Measurements from ENCODE around the gene STX11. TPM values are rescaled to one million over a fixed set of nuclear protein-coding genes. Genes with fewer than 3 reads are reported as not detected.
A peak's percentile ranks its signal among the peaks of the same experiment; 100 is the strongest.

STX11 gene
- total and polyA plus RNA-seq, 12 donors, result 4.8 to 15.9 (median 8.8) TPM

DNA sequence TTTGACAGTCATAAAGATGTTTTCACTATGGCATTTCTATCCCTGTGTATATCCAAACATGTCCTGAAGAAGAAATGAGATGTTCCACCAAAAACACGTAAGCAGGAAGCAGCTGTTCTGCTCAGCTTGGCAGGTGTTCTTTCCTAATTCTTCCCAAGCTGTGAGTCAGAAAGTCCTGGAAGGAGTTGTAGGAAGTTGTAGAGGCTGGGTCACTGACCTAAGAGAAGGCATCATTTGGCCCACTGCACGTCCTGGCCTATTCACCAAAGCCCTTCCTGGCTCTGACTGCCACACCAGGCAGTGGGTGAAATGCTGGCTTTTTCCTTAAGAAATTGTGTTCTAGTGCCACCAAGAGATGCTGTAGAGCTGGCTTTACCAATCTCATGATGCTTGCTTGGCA is 40.3 kb downstream of the STX11 start:
- Histone ChIP-seq H3K4me3 (no peak overlapping the region), H3K27me3 (no peaks in the 10 kb centered on the region), H3K36me3 (peaks cover 0 to 27% (median 13%) of the 10 kb centered on the region in 9 donors), H3K9me3 (peaks cover 0 to 5% (median 0%) of the 10 kb centered on the region in 11 donors), H3K4me1 (peaks cover 0 to 11% (median 6%) of the 10 kb centered on the region in 9 donors), H3K27ac (peak overlapping the region in 1 of 10 donors; percentile 24)
- intact Hi-C loops (cut with DNase I), result no loop called here
- 39 to 61% methylated on average over 2 of the region's 2 CpGs for WGBS, 2 donors
- TF ChIP-seq CTCF (IDR thresholded peaks at IDR 0.05), result peak in 2 of 9 donors; percentile 5 to 14
- DNase-seq, result peak in 1 of 2 donors; percentile 29
- ATAC-seq, result peak; percentile 69 to 95 (median 86)

DNA sequence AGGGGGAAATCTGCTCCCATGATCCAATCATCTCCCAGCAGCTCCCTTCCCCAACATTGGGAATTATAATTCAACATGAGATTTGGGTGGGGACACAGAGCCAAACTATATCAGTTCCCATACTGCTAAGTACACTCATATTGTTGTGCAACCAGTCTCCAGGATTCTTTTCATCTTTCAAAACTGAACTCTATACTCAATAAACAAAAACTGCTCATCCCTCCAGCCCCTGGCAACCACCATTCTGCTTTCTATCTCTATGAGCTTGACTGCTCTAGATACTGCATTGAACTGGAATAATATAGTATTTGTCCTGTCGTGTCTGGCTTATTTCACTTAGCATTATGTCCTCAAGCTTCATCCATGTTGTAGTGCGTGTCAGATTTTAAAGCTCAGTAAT is 42.9 kb downstream of the STX11 start:
- peaks cover 0 to 11% (median 6%) of the 10 kb centered on the region in 9 donors for H3K4me1 ChIP-seq
- TF ChIP-seq CTCF (IDR thresholded peaks at IDR 0.05), result no peak
- DNase-seq, result no peak
- intact Hi-C loops (cut with DNase I), result no loop called here
- ATAC-seq, result no peak
- WGBS, 2 donors, result 91 to 95% methylated on average over 2 of the region's 2 CpGs
- no peak overlapping the region for H3K4me3 ChIP-seq
- H3K27me3 ChIP-seq, result no peaks in the 10 kb centered on the region
- peaks cover 0 to 3% (median 0%) of the 10 kb centered on the region in 11 donors for H3K9me3 ChIP-seq
- H3K36me3 ChIP-seq, result peaks cover 0 to 8% (median 0%) of the 10 kb centered on the region in 9 donors
- H3K27ac ChIP-seq, result no peak overlapping the region

- no peak for DNase-seq
- 62 to 65% methylated on average over 7 of the region's 7 CpGs for WGBS, 2 donors
- intact Hi-C loops (cut with DNase I), result no loop called here
- TF ChIP-seq CTCF (IDR thresholded peaks at IDR 0.05), result no peak
- no peak for ATAC-seq
- Histone ChIP-seq H3K27me3 (no peaks in the 10 kb centered on the region), H3K4me1 (peaks cover 0 to 11% (median 6%) of the 10 kb centered on the region in 9 donors), H3K27ac (no peak overlapping the region), H3K4me3 (no peak overlapping the region), H3K36me3 (no peaks in the 10 kb centered on the region), H3K9me3 (peaks cover 0 to 9% (median 0%) of the 10 kb centered on the region in 11 donors)
Measured at GRCh38 chr6:144194293-144194810, 44.0 kb downstream of the STX11 start.

DNA sequence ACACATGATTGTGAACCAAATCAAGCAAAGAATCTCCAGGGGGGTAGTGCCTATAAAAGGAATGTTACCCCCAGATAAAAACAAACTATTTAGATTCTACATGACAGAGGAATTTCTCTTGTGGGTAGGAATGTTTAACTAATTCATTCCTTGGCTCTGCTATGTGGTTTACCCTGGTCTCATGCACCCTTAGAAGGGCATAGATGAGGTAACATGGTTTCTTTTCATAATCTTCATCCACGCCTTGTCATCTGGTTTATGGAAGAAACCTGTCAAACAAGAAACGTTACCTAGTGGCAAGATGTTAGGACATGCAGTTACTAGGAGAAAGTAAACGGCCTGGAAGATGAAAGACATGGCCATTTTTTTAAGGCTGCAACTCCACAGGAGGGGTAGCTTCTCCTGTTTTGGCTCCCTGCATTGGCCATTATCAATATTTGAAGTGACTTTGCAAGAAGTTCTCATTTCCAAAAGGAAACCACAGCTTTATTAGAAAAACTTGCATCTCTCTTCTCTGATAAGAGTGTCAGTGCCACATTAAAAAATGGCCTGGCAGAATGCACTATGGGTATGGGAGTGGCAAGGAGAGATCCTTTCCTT is 45.5 kb downstream of the STX11 start:
- ATAC-seq (no peak), DNase-seq (no peak)
- TF ChIP-seq CTCF (IDR thresholded peaks at IDR 0.05), result no peak
- Histone ChIP-seq H3K4me1 (peaks cover 0 to 4% (median under 1%) of the 10 kb centered on the region in 9 donors), H3K4me3 (no peak overlapping the region), H3K27me3 (no peaks in the 10 kb centered on the region), H3K36me3 (no peaks in the 10 kb centered on the region), H3K9me3 (peaks cover 0 to 16% (median 0%) of the 10 kb centered on the region in 11 donors), H3K27ac (no peak overlapping the region)
- WGBS, 2 donors, result 74% methylated on average over 3 of the region's 3 CpGs
- intact Hi-C loops (cut with DNase I), result no loop called here
